Stimulated activated CD4-positive, alpha-beta T cell treated with anti-CD3 and anti-CD28 coated beads, Interleukin-1b, Interleukin-23, amount 100 ng/mL, for 24 hours (primary cell): ENCODE results near the gene SRI.

ENCODE experiments used
- DNase-seq, 4 experiments: peaks; one replicate each; pipeline ENCODE4 v3.0.0-alpha.2; 2020; ENCODE audit warnings: low read depth in 4 of 4, low spot score in 1 of 4

The SRI gene

DNA sequence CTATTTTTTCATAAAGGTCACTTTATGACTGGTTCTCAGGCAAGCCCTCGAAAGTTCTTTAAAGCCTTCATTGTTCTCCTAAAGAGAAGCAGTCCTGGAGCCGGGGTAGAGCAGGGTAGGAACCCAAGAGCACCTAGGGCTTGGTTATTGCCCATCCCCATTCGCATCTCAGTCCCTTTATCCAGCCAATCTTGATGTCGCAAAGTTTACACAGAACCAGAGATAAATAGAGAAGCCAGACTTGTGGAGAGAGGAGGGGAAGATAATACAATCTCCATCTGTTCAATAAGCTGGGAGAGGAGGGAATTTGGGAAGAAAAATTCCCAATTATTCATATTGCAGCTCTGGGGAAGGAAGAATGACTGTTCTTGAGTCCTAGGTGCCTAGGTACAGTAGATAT is 6.4 kb upstream of the SRI start:
- no peak for DNase-seq

DNA sequence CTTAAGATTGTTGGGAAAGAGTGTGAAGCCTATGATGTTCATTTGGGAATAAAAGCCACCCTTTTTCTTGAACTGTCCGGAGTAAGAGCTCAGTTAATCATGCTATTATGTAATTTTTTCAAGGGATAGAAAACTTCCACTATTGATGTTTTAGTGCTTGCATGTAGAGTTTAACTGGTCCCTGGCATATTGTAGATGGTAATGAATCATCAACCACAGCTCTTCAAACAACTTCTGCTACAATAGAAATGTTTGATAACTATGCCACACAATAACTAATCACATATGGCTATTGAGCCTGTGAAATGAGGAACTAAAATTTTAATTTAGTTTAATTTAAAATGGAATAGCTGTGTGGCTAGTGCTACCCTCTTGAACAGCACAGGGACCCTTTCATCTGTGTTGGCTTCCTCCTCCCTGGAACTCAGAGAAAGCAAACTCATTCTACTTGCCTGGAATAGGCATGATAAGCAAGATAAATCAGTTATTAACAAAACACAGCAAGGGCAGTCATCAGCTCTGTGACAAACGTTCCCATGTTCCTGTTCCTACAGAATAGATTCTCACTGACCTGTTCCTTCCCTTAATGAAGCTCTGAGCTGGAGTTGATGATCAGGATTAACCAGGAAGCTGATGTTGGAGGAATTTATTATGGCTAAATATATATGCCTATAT is 4.9 kb upstream of the SRI start:
- DNase-seq: no peak

DNA sequence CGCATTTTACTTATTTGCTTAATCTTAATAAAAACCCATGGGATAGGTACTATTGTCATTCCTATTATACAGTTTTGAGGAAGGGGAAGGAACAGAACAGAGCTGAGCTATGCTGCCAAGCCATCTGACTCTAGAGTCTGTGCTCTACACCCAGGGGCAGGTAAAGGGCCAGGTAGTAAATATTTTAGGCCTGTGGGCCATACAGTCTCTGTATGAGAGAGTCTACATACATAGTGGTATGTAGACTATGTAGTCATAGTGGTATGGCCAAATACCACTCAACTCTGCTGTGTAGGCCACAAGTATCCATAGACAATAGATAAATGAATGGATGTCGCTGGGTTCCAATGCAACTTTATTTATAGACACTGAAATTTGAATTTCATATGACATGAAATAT is 3.4 kb upstream of the SRI start:
- DNase-seq: no peak

DNA sequence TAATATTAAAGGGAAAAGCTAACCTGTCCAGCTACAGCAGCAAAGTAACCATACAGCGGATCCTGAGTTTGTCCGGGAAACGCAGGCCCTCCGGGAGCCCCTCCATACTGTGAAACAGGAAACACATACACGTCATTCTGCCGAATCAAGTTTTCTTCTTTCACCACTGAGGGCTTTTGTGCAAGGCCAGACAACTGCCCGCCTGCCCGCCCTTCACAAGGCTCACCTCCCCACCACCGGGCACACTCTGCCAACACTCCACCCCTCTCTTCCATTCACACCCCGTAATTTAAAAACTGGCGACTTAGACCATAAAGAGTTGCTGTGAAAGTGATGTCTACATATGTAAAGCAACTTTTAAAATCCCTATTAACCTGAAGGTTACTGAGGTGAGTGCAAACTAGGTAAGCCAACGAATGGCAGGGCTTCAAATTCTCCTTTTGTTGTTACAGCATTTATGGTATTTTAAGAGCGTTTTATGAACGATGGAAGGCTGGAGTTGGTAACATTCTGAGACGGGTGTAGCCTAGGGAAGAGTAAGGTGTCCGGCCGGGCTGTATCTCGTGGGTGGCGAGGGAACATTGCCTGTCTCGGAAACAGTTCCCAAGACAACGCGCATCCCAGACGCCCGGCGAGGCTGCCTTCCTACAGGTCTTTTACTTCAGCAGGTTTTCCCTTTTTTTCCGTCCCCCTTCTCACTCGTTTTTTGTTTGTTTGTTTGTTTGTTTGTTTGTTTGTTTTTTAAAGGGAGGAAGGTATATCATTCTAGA is 817 bp downstream of the SRI start:
- DNase-seq: no peak

DNA sequence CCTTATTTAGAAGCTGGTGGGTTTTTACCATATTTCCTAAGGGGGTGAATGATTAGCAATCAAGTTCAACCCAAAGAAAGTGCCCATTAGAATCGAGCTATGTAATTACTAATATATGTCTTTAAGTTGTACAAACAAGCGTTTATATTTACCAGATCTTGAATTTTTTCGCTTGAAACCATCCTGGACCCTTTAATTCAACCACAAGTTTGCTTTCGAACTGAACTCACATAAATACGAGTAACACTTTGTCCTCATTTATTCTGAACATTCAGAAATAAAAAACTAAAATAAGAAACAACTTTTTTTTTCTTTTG is 1.5 kb downstream of the SRI start:
- no peak for DNase-seq

DNA sequence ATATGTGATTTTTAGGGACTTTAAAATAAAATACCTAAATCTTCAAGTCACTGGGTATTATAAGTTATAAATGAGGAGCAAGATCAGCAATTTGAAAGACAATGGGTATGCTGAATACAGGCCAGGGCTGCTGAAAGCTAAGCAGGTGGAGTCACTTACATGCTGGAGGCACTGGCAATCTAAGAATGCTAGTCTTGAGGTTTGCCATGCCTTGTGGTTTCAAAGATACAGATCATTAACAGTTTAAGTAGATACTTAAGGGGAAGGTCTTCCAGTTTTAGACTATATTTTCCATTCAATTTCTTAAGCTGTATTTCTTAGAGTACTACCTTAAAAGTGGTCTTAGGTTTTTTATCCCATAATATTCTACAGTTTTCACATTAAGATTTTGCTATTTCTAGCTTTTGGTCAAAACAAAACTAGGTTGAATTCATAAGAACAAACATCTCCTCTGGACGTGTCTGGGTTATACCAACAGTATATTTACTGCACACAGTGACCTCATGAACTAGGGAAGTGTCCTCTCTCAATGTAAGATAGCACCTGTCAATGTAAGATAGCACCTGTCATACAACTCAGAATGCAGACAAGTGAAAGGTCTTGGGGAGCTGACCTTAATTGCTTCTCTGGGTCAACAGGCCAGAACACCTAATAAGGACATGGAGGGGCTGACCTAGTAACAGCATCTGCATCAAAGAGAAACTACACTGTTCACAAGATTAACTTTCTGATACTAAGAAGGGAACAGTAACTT is 2.0 kb downstream of the SRI start:
- DNase-seq: no peak

DNA sequence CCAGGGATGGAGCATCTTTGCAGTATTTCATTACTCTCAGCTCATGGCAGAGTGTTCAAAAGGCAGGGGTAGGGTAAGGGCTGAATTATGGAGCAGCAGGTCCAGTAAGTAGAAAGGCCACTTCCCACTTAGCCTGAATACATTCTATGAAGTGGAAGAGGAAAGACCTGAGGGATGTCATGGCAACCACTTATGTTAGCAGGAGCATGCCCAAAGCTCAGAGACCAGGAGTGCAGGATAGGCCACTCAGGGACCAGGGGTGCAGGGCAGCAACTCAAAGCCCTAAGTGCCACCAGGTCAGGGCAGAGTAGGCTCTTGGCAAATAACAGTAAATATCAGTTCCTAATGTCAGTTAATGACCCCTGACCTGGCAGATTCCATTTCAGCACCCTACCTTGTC is 3.6 kb downstream of the SRI start:
- DNase-seq: no peak

DNA sequence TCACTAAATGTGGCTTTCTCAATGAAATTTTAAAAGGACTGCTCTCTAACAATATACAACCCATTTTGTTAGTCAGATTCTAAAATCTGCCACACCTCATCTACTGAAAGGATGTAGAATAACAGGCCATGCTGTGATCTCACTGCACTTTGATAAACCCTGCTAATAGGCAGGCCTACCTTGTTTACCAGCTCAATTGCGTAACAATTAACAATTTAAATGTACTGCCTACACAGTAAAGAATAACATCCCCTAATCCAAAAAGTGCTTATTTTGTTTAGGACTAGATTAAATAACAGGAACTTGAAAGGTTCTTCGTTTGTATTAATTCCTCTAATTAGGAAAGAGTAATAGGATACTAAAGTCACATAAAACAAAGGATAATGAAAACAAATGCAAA is 4.5 kb downstream of the SRI start:
- no peak for DNase-seq

DNA sequence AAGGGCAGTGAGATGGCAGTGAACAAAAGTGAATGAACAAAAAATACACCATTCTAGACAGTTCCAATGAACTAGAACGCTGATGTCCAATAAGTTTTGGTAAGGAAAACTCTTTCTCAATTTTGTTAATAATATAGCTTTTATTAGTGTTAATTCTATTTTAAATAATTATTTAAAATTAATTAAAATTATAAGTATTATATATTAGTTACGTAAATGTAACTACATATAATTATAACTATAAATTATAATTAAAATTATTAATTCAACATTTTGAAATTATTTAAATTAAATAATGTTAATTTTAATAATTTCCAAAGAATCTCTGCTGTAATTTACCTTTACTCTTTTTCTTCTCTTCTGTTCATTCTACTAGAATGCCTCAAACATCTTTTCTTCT is 5.4 kb downstream of the SRI start:
- no peak for DNase-seq

DNA sequence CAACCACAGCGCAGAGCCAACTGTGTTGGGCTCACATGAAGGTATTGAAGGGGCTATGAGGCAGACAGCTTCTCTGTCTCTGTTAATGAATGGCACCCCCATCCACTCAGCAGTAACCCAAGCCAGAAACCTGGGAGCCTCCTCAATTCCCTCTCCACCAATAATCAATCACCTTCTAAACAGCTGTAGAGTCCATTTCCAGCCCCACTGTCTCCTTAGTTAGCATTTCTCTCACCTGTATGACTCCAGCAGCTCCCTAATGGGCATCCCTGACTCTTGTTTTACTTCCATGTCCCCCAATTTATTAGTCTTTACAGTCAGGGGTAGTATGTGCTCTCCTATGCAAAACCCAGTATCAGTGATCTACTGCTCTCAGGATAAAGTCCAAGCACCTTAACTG is 6.9 kb downstream of the SRI start:
- DNase-seq: no peak

DNA sequence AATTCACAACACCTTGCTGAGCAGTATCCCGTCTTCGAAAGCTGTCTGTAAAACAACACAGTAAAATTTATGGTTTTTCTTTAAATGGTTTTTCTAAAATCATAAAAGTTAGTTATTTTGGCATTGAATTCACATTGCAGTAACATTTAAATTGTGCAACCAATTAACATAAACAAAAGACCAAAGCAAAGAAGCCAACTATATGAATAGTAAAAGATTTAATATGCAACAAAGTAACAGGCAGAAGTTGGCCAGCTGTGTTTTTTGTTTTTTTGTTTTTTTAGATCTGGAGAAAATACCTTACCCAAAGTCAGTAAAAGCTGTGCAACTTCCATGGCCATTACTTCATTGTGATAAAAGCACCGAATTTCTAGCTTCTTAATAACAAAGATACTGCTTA is 11.3 kb downstream of the SRI start:
- DNase-seq: no peak

DNA sequence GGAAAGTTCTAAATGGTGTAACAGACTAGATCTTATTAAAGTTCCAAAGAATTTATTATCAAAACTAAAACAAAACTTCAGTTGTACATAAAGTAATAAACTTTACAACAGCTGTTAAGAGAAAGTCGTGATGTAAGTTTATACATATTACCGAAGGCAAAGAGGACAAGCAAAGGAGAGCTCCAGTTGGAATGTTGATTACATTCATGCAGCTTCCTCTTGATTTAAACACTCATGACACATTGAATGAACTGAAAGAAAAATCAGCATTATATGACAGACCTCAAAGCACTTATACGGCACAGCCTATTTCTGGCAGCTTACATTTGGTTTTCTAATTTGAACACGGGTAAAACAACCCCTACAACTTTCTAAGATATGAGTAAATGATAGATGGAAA is 13.6 kb downstream of the SRI start:
- DNase-seq: no peak

DNA sequence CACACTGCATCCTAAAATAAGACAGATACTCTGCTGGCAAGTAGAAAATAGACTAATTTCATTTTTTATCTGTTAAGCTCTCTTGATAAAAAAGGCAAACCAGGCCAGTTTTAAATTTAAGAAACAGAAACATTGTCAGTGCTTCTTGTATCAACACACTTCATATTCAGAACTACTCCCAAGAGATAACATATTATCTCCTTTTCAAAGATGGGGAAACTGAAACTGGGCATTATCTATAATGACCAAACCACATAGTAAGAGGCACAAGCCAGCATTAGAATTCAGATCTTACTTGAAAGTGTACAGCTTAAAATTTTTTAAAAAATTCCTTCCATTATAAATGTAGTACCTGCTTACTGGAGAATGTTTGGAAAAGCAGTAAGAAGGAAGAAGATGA is 14.7 kb downstream of the SRI start:
- no peak for DNase-seq

DNA sequence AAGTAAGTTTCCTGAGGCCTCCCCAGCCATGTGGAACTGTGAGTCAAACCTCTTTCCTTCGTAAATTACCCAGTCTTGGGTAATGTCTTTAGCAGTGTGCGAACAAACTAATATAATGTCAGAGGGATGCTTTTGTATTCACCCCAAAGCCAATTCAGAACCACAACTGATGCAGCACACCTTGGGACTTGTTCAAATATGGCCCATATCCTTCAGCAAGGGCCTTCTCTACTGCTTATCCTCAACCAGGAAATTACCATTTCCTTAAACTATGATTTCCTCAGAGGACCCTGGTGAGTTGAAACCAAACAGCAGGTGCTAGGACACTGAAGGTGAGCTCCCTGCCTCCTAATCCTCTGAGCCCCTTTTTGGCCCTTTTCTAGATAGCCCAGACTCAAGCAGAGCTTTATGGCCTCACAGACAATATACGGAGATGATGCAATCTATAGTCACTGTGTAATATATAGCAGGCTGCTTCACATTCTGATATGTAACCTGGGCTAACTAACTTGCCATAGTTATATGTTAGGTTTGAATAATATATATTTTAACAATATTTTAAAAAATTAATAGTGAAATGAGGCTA is 15.2 kb downstream of the SRI start:
- DNase-seq: no peak

DNA sequence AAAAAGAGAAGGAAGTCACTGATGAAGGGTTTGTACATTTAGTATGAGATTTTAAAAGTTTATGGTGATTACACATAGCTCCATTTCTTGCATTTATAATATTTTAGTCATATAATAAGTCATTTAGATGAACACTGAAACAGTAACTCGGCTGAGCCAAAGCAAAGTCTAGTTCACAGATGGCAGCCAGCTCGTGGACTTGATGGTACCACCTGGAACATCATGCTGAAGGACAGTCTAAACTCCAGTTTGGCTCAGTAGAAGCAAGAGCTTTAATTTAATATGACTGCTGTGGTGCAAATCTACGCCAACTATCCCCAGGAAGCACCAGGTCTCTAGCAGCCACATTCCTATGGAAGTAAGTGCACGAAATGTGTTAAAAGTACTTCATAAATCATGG is 16.4 kb downstream of the SRI start:
- no peak for DNase-seq

DNA sequence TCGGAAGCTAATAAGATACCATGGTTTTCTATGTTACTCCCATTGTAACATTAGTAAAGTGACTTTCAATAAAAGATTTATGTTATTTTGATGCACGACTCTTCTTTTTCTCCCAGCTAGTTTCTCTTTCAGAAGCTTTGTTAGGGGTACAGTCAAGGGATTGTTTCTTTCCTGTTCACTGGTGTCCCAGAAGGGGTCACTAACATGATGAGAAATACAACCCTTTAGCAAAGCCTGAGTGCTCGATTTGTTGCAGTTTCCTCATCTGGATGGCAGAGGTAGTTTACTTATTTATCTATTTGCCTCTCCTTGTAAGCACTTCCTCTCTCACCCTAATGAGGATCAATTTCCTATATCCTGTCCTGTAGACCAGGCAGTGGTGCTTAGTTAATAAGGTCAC is 17.0 kb downstream of the SRI start:
- no peak for DNase-seq

DNA sequence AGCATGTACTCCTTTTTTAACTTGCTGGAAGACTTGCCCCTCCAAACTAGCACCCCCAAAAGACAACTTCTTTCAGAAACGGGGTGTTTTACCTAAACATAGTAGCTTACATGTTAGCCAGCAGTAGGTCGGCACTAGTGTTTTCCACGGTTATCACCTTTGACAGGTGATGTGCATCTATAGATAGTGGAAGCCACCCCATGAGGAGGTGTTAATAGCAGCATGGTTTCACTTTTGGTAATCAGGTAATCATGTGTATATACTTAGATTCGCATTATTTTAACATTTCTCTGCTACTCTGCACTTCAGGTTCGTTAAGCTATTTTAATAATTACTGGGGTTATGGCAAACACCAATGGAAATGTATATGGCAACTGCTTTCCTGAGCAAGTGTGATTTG is 17.6 kb downstream of the SRI start:
- DNase-seq: no peak

DNA sequence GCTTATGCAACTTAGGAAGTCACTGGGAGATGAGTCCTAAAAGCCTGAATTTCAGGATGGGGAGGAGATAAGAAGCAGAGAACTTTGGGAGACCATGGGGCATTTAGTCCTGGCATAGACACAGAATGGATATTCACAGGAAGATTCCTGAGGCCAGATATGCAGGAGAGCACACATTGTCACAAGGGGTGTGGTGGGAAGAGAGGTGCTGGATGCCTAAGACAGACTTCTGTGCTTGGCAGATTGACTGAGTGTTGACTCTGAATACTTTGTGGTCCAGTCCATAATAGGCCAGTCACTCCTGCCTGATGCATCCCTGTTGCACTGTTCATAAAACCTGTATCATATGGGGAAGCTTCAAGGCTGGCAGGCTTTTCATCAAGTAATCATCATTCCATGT is 18.5 kb downstream of the SRI start:
- DNase-seq: no peak

DNA sequence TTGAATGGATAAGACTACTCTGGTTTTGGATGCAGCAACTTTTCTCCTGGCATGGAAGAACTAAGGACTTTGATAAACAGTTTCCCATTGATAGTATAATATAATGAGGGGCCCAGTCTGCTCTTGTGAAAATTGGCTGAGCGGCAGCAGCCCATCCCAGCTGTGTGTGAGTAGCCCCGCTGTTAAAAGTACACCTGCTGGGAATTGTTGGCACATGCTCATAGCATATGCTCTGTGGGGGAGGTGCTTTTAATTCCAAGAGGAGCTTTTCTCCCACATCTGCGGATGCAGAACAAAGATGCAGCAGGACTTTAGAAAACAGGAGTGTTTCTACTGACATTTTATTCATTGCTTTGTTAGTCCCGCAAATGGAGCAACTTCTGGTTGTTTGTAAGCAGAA is 19.0 kb downstream of the SRI start:
- DNase-seq: no peak

DNA sequence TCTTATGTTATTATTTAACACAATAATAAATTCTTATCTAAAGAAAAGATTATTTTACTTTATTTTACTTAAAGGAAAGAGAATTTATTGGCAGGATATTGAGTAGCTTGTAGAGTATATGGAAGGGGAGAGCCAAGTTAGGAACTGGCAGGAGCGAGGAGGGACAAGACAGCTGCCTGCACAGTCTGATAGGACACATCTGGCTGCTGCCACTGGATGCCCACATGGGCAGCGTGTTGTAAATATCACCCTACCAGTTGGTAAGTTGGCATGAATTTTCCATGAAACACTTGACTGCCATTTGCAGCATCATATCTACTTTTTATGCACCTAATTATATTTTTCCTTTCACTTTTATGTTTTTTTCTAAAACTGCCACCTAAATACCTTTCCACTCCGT is 19.6 kb downstream of the SRI start:
- DNase-seq: no peak

DNA sequence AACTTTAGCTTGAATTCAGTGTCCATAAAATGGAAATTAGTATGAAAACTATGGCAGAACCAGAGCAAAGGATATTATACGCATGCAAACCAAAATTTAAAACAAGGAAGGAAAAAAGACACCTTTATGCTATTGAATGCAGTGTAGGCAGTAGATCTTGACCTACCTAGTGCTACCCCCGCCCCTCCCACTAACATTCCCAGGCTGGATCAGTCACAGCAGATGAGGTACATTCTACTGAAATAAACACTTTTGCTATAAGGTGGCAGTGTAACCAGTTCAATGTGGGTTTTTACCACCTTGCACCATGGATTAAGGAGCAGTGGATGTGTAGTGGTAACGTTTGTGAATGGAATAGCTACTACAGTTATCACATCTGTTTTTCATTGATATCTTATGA is 27.9 kb downstream of the SRI start:
- no peak for DNase-seq

DNA sequence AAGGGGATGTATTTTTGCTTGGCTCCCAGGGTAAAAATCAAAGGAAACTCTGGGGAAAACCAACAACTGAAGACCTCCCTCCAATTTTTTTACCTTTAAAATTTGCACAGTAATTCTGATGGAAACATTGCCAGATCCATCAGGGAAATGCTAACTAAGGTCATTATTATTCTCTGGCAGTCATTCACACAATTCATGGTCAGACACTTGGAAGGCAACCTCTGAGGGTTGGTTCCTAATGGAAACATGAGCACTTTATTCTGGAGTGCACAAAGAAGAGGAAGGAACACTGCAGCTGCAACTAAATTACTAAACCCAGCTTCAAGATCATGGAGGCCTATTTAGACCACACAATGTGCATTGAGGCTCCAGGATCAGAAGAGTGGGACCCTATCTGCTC is 34.2 kb downstream of the SRI start:
- no peak for DNase-seq
